GM18951 (cell line): ENCODE results near the gene EXOSC2.

ENCODE experiments used
- POLR2A ChIP-seq: IDR thresholded peaks from 4 replicates; pipeline ENCODE4 v1.6.1; 2011; ENCODE audit warnings: mild to moderate bottlenecking; ENCODE audit not compliant: insufficient read length, insufficient read depth; ENCODE audit errors: extremely low read depth
- in situ Hi-C: fragments of 300-500 bp; cut with MboI; formaldehyde crosslinking; loops from one replicate; pipeline ENCODE4 v1.12.0; 2022; ENCODE audit warnings: low sequenced_read_pairs, mixed read lengths, inconsistent platforms; ENCODE audit not compliant: unreplicated experiment

EXOSC2 gene

DNA sequence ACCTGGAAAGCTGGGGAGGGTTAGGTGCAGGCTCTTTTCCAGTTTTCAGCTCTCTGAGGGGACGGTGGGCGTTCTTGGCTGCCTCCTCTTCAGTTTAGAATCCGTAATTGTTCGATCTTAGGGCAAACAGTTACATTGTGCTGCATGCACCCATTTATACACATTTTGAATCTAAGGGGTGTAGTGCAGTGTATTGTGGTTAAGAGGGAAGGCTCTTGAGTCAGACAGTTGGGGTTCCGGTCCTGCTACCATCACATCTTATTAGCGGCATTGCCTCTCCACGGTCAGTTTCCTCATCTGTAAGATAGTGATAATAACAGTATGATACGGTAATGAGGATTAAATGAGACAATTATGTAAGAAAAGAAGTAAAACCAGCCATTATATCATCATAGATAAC is 625 bp downstream of the EXOSC2 start:
- TF ChIP-seq POLR2A = no peak
- in situ Hi-C loops = no loop called here

DNA sequence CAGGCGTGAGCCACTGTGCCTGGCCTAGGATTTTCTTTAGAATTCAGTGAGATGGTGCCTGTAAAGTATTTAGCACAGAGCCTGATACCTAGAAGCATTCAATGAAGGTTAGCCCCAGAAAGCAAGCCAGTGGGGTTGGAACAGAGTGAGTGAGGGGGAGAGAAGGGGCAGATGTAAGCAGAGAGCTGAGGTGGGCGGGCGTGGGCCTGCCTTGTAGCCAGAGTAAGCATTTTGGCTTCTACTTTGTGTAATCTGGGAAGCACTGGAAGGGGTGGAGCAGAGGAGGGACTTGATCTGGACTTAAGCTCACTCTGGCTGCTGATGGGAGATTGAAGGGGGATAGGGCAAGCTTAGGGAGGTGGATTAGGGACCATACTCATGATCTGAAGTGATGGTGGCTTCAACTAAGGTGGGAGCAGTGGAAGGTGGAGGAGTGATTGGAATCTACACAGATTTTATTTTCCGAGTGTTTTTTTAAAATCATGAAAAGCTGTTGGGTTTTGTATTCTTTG is 2.6 kb downstream of the EXOSC2 start:
- TF ChIP-seq POLR2A = no peak

DNA sequence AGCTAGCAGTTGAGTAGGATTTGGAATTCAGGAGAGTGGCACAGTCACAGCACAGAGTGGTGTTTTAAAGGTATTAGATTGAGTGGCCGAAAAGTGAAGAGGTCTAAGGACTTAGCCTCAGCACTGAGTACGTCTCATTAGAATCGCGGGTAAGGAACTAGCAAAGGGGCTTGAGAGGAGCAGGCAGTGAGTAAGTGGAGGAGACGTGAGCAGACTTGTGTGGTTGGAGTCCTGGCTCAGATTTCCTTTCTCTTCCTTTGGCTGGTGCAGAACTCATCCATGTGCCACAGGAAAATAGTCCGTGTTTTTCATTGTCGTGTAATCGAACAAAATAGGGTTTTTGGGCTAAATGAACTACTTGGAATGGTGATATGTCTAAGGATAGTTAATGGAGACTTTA is 3.4 kb downstream of the EXOSC2 start:
- no peak for TF ChIP-seq POLR2A
- in situ Hi-C loops = no loop called here

More for the DNA sequence above, 2.6 kb downstream of the EXOSC2 start:
- in situ Hi-C loops = no loop called here

DNA sequence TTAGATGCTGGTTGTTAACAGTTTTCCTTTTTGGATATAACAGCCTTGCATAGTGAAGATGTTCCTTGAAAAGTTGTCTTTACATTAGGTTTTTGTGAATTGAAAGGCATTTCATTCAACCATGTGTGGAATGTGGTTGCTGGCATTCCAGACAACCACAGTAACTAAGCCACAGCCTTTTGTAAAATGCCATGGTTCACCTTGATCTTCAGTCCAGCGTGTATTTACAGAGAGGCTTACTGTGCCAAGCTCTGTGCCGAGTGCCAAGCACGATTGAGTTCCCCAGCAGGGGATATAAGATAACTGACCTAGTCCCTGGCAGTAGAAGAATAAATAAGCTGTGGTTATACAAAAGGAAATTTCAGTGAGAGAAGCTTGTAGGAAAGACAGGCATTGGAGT is 4.9 kb downstream of the EXOSC2 start:
- no peak for TF ChIP-seq POLR2A
- in situ Hi-C loops = no loop called here

DNA sequence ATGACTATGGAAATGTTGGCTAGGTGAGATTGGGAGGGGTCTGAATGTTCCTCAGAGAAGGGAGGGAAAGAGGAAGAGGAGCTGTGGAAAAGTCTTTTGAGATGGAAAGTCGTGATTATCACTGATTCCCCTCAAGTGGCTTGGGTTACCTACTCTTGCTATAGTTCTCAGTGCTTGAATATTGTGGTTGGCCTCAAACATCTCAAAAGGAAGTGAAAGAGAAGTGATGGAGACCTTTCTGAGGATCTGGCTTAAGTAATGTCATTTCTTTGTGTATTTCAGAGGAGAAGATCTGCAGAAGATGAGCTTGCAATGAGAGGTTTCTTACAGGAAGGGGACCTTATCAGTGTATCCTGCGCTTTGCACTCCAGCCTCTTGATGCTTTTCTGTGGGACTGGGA is 5.5 kb downstream of the EXOSC2 start:
- no peak for TF ChIP-seq POLR2A
- in situ Hi-C loops = no loop called here

DNA sequence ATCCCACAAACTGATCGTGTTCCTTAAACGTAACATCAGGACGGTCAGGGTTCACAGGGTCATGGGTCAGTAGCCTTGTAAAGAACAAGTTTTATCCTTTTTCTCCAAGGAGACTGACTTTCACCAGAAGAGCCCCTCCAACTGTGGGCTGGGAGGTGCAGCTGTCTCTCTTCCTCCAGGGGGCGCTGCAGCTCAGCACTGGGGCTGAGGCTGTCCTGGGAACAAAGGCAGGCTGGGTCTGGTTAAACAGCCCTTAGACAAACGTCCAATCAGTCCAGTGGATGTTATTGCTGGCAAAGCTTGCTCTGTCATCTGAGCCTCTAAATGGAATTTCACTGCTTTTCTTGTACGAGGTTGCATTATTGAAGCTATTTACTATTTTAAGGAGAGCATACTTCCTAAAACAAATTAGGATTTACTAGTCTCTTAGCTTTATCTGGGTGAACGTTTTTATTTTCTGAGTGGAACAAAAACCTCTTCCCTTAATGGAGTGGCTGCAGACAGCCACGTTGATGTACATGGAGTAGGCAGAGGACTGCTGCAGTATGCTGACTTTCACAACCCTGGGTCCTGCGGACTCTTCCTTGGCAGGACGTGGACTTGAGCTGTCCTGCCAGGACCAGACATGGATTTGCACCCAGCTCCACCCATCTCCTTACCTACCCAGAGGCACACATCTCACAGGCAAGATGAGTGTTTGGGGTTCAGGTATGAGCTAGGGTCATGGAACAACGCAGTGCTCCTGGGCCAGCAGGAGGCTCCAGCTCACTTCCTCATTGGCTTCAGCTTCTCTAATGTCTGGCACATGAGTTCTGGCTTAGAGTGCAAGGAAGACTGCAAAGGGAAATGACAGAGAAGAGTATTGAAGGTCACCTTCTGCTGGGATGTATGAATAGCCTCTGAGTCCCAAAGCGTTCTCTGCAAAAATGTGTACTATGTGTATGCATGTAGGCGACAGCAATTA is 7.8 kb downstream of the EXOSC2 start:
- no peak for TF ChIP-seq POLR2A
- in situ Hi-C loops = loop anchor here (10.0 kb wide), 1 partner anchor 163 kb away; no protein-coding TSS in a partner anchor

DNA sequence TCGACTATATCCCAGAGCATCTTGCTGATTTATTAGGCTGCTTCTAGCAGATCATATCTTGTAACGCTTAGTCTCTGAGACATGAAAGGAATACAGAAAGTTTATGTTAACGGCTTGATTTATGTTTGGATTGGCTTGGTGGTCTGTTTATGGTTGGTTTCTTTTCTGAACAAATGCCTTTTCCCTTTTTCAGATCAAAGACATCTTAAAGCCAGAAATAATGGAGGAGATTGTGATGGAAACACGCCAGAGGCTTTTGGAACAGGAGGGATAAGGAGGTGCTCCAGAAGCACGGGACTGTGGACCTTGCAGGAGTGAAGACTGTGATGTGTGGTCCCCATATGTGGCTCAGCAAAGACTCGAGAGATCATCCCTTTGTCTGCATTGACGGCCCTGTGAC is 9.9 kb downstream of the EXOSC2 start:
- in situ Hi-C loops = loop anchor here (10.0 kb wide), 1 partner anchor 161 kb away; no protein-coding TSS in a partner anchor
- no peak for TF ChIP-seq POLR2A

DNA sequence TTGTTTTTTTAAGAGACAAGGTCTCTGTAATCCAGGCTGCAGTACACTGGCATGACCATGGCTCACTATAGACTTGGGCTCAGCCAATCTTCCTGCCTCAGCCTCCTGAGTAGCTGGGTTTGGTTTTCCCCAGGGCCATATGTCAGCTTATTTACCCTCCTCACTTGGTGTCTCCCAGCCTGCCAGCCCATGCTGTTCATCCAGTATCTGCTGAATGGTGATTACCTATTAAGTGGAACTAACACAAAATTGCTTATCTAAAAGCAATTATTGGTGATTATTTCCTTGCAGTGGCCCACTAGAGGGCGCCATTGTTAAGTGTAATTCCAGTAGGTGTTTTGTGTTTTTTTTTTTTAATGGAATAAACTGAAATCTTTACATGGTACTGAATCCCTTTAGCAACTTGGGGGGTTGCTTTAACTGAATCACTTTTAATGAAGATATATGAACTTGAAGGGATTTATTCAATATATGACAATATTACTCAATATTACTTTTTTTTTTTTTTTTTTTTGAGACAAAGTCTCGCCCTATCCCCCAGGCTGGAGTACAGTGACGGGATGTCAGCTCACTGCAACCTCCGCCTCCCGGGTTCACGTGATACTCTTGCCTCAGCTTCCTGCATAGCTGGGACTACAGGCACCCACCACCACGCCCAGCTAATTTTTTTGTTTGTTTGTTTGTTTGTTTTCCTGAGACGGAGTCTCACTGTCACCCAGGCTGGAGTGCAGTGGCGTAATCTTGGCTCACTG is 13.8 kb downstream of the EXOSC2 start:
- in situ Hi-C loops = loop anchor here (5.0 to 10.0 kb wide), 2 partner anchors 157 to 230 kb away; partner anchors contain the start of gene FIBCD1
- TF ChIP-seq POLR2A = no peak

DNA sequence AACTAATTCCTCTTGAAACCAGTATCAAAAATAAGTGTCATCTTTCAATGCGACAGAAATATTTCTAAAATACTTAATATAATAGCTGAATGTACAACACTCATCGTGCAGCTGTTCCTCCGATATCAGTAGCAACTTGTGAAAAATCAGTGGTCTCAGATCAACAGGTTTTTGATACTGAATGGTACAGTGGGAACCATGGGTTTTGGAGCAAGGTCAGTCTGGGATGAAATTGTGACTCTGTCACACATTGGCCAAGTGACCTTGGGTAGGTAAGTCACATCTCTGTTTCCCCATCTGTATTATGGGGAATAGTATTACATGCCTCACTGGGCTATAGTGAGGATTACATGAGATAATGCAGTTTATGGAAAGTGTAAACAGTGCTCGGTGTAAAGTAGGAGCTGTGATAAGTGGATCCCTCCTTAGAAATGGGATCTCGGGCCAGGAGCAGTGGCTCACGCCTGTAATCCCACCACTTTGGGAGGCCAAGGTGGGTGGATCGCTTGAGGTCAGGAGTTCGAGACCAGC is 17.3 kb downstream of the EXOSC2 start:
- in situ Hi-C loops = no loop called here
- no peak for TF ChIP-seq POLR2A

DNA sequence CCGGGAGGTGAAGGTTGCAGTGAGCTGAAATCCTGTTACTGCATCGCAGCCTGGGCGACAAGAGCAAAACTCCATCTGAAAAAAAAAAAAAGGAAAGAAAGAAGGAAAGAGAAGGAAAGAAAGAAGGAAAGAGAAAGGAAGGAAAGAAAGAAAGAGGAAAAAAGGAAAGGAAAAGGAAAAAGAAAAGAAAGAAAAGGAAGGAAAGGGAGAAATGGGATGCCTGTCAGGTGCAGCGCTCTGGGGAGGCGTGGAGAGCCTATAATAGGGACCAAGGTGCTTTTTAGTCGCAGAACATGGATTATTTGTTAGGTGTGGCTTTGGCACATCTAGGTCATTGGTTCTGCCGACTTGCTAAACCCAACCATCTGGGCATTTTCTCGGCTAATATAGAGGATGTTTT is 17.9 kb downstream of the EXOSC2 start:
- in situ Hi-C loops = no loop called here
- no peak for TF ChIP-seq POLR2A

DNA sequence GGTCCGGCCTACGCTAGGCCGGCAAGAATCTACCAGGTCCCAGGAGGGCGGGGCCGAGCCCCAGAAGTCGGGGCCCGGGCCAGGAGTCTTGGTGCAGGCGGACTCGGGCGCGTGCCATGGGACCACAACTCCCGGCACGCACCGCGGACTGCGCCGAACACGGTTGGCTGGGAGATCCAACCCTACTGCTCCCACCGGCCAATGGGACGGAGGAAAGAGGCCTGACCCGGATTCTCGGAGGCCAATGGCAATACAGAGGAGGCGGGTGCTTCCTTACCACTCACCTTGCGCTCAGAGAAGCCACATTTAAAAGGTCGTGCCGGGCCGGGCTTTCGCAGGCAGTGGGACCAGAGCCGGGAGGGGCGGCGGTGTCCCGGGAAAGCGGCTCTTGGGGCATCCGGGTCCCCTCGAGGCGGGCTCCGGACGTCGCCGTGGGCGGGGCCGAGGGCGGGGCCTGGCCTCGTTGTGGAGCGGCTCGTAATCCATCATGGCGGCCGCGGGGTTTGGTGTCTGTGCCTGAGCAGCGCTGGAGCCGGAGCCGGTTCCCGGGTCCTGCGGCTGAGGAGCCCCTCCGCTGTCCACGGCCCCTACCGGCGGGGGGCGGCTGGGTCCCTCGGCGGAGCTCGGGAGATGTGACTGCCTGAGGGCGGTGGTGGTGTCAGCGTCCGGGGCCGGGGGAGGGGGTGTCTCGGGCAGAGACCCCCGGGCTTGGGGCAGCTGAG is 19.1 kb downstream of the EXOSC2 start:
- peak; percentile 75 for TF ChIP-seq POLR2A
- in situ Hi-C loops = no loop called here

DNA sequence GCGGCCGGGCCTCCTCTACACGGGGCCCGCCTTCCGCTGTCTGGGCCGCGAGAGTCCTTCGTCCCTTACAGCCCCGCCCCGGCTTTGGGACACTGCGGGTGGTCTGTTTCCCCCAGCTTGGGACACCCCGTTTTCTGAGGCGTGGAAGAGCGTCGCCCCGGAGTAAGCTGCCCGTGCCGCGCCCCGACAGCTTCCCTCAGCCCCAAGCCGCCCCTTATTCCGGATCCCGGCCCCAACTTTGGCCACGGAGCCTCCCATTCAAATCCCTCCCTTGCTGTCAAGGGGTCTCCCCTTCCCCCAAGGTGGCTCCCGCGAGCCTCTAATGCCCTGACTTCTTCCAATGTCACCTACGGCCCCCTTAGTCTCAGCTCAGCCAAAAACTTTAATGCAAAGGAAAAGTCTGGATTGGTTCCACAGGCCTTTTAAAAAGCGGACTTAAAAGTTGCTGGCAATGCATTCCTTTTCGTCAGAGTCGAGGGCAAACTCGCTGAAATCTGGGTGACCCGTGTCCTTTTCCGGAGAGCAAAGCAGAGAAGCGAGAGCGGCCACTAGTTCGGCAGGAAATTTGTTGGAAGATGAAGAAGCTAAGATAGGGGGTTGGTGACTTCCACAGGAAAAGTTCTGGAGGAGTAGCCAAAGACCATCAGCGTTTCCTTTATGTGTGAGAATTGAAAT is 19.8 kb downstream of the EXOSC2 start:
- TF ChIP-seq POLR2A = no peak

More for the DNA sequence above, 19.8 kb downstream of the EXOSC2 start:
- in situ Hi-C loops = no loop called here
